Stimulated activated CD8-positive, alpha-beta memory T cell treated with anti-CD3 and anti-CD28 coated beads, Interleukin-15, amount 100 ng/mL, for 1 hour (primary cell): Measurements from ENCODE around the gene CEP85.
"Not testable (repeated sequence)": the region's sequence is repeated elsewhere in the genome, so short reads cannot be mapped to it uniquely, and the experiment has no call there.

Source experiments
- DNase-seq: peaks from one replicate; pipeline ENCODE4 v3.0.0-alpha.2; 2020; ENCODE audit warnings: low read depth

CEP85 gene

DNA sequence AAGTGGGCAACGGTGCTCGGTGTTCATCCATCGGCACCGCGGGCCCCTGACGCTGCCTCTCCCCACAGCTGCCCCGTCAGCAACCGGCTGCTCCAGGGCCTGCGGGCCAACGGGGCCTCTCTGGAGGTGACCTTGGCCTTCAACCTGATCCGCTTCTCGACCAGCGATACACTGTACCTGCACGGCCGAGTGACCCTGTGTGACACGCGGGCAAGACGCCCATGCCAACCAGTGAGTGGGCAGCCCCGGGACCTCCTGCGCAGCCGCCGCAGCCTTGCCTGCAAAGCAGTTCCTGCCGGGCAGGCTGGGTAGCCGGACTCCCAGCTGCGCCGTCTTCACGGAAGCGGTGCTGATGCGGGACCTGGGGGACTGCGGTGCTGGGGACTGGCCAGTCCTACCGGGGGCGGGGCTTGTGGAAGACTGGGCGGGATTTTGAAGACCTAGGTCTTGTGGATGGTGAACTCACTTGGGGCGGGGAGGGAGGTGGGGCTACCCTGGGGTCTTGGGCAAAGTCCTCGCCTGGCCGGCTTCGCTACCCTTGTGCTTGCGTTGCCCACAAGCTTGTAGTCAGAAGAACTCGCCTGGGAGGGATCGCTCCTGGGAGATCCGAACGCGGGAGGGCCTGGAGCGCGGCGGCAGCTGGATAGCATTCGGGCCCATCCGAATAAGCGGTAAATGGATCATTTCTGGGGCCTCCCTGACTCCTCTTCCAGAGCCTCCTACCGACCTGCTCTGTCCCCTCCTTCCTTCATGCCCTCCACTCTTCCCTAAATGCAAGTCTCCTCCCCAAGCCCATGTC is 8.8 kb upstream of the CEP85 start:
- DNase-seq, result no peak

DNA sequence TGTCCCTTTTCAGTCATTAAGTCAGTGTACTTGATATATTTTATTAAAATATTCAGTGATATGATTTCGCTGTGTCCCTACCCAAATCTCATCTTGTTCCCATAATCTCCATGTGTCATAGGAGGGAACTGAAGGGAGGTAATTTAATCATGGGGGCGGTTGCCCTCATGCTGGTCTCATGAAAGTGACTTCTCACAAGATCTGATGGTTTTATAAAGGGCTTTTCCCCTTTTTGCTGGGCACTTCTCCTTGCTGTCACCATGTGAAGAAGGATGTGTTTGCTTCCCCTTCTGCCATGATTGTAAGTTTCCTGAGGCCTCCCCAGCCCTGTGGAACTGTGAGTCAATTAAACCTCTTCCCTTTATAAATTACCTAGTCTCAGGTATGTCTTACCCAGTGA is 3.3 kb upstream of the CEP85 start:
- DNase-seq, result not testable (repeated sequence)

- no peak for DNase-seq
Observed at GRCh38 chr1:26234644-26235370, 807 bp downstream of the CEP85 start.

GRCh38 chr1:26237230-26237966 is 3.4 kb downstream of the CEP85 start:
- DNase-seq, result no peak

DNA sequence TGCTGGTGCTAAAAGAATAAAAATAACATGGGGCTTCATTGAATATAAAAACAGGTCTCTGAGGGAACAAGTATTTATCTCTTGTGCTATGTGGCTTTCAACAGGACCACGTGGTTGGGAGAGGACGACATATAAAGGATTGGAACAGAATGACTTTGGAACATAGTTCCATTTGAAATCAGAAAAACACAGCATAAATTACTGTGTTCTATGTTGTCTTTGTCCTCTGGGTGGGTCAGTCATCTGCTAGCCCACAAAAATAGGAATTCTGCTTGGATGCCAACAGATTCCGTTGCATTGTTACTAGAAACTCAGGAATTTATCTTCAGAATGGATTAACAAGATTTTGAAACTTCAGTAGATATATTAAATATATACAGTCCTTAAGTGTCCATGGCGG is 5.9 kb downstream of the CEP85 start:
- DNase-seq, result no peak

GRCh38 chr1:26252718-26253117 is 18.7 kb downstream of the CEP85 start:
- DNase-seq, result no peak

DNA sequence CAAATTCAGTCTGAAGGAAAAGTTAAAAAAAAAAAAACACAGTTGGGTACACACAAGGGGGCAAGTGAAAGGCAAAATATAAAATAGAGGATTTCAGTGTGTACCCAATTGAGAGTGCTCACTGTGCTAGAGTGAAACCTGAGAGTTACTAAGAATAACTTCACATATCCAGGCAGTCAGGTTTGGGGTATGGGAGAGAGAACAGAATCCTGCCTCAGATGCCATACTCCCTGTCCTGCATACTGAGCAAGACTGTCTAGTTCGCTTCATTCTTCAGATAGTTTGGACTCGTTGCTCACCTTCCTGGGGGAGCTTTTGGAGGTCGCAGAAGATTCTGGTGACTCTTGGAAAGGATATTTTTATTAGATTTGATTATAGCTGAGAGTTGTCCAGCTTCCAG is 20.4 kb downstream of the CEP85 start:
- DNase-seq, result no peak

DNA sequence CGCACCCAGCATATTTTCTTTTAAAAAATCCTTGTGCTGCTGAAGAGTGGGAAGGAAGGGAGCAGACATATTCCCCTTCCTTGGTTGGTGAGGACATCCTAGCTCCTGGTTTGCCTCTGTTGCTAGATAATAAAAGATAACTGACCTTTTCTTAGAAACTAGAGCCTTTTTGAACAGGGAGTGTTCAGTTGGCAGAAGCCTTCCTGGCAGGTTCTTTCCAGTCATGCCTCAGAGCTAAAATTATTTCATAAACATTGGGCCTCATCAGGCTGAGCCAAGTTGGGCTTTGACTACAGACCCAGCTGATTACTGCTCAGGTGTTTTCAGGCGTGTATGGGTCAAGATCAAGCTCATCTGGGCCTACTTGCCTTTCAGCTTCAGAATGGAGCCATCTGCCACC is 23.2 kb downstream of the CEP85 start:
- DNase-seq, result no peak

GRCh38 chr1:26259005-26259404 is 25.0 kb downstream of the CEP85 start:
- DNase-seq, result no peak

- no peak for DNase-seq
Observed at GRCh38 chr1:26259578-26259977, 25.6 kb downstream of the CEP85 start.

DNA sequence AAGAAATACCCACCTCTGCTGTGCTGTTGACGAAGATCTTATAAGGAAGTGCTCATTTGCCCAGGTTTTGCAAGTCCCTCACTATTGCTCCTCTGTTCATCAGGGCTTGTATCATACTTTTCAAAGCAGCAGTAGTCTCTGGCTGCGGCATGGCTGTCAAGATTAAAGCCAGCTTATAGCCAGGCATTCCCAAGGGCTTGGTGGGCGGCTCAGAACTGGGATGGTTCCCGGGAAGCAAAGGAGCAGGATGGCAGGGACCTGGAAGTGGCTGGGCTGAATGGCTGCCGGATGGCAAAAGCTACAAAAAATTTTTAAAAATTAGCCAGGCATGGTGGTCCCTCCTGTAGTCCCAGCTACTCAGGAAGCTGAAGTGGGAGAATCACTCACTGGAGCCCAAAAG is 29.2 kb downstream of the CEP85 start:
- no peak for DNase-seq

DNA sequence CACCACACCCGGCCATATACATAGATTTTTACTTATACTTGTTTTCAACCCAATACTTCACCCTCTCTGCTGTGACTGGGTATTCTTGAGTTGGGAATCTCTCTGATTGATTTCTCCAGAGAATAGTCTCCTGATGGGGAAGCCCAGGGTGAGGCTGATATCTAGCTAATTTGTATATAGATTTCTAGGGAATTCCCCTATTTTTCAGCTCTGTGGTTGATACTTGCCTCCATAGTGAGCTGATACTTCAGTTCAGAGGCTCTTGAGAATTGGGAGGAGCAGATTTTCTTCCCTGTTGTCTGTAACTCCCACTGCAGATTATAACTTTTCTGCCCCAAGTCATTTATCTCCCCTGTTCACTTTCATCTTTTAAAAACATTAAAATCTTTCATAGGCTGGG is 31.4 kb downstream of the CEP85 start:
- no peak for DNase-seq

- no peak for DNase-seq
Observed at GRCh38 chr1:26268290-26269197, 34.5 kb downstream of the CEP85 start.

DNA sequence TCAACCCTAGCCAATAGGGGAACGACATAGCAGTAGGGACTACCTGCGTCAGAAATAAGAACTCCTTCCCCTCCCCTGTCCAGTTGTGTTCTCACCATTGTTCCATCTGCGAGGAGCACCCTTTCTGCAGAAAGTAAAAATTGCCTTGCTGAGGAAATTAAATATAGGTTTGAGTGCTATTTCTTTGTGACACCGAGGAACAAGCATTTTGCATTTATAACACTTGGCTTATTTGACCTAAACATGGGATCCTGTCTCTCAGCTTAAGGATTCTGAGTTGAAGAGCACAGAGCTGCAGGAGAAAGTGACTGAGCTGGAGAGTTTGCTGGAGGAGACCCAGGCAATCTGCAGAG is 35.2 kb downstream of the CEP85 start:
- DNase-seq, result no peak

GRCh38 chr1:26274801-26275425 is 40.9 kb downstream of the CEP85 start:
- DNase-seq, result no peak

DNA sequence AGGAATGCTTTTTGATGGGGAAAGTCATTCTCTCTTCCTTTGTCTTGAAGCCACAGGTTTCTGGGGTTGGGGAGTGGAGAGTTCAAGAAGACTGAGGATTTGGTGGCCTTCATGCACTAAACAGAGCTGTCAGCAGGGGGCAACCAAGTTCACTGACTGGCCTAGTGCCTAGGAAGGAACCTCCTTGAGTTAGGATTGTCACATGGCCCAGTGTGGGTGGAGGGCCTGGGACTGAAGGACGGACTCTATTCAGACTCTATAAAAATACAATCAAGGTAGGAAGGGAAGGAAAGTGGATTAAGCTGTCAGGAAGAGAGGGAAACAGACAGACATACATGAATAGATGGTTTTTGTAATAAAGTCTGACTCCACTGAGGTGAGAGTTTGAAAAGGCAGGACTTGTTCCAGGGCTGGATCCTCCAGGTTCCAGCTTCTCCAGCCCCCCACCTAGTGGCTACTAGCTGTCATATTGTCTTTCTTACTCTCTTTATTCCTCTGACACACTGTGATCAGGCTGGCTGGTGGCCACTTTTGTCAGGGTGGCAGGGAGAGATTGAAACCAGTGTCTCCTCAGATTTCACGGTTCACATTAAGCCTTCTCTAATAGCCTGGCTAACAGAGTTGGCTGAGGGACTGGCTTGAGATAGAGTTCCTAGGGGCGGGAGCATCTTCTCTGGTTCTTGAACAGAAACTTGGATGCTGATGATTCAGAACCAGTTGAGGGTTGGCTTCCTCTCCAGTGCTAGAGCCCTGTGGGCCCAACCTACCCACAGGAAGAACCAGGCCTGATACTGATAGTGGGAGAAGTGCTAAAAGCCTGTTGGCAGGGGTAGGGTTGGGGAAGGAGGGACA is 41.8 kb downstream of the CEP85 start:
- DNase-seq, result peak; percentile 67

DNA sequence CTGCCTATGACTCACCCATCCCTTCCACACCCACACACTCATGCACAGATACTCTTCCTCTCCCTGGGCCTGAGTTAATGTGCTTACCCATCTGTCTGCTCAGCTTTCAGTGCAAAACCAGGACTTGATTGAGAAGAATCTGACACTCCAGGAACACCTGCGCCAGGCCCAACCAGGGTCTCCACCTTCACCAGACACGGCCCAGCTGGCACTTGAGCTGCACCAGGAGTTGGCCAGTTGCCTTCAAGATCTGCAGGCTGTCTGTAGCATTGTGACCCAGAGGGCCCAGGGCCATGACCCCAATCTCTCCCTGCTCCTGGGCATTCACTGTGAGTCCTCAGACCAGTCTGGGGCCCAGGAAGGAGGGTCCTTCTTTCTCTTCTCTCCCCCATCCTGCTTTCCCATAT is 42.4 kb downstream of the CEP85 start:
- no peak for DNase-seq

GRCh38 chr1:26277261-26277661 is 43.3 kb downstream of the CEP85 start:
- DNase-seq, result no peak

DNA sequence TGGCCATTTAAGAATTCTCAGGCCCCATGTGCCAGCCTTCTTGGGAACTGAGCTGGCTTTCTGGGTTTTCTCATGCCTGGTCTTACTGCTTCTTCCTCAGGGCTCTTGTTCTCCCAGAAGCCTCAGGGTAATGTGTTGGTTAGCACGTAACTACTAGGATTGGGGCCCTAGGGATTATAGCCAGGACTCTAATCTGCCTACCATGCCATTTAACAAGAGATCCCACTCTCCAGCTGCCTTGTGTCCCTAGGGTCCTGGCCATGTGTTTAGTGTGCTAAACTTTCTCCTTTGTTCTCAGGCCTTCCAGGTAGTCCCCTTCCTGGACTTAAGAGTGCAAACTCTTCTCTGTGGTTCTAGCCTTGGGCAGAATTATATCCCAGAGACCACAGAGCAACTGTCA is 43.7 kb downstream of the CEP85 start:
- DNase-seq, result no peak

DNA sequence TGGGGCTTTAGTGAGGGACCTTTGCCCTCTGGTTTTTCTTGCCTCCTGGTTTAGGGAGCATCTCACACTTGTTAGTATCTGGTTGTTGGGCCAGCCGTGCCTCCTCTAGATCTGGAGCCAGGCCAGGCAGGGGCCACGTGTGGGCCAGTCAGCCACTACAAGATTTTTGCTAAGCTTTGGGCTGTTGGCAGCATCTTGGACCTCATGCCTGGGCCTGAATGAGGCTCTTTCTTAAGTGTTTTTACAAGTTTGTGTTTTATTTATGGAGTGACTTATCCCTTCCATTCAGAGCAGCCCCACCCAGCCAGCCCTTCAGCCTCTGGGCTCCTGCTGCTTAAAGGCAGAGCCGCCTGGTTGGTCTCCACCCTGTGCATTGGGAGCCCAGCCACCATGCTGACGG is 44.3 kb downstream of the CEP85 start:
- DNase-seq, result no peak
